ENCODE measurements around the gene PISD.

GRCh38 chr22:31605851-31606585 is 56.0 kb downstream of the PISD start:
- TF ChIP-seq CTCF (IDR thresholded peaks at IDR 0.05; ENCODE audit: low read depth, low read length) (no peak), EZH2phosphoT487 (IDR thresholded peaks at IDR 0.05; ENCODE audit: low read depth) (no peak)
